GM12875 (cell line): Measurements from ENCODE around the gene STARD7.

ENCODE experiments used
- H3K4me3 ChIP-seq: one replicate; pipeline ENCODE4 v1.5.1; 2011; ENCODE audit warnings: low read depth, low read length, control low read depth
- CTCF ChIP-seq: IDR thresholded peaks from 2 replicates; pipeline ENCODE4 v1.5.1; 2011; ENCODE audit warnings: low read depth, mild to moderate bottlenecking, control low read depth, inconsistent platforms, low read length, moderate library complexity, borderline replicate concordance; ENCODE audit not compliant: insufficient read depth

STARD7 gene

GRCh38 chr2:96136129-96136720, 72.4 kb downstream of the STARD7 start:
- no peak overlapping the region for H3K4me3 ChIP-seq
- TF ChIP-seq CTCF, result no peak

DNA sequence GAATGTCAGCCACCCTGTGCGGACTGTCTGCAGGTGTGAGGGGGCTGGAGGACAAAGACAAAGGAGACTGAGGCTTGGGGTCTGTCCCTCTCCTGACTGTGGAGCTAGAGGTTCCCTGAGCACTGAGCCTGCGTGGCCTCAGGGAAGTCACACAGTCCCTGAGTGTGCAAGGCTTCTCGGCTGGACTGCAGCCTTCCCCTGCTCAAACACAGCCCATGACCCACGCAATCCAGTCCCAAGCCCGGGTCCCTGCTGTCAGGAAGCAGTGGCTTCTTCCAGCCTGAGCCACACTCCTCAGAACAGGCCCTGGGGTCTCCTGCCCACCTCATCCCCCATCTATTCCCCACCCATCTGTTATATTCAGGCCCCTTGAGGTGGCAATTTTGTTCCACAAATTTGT, 73.0 kb downstream of the STARD7 start:
- H3K4me3 ChIP-seq, result no peak overlapping the region
- TF ChIP-seq CTCF, result no peak

DNA sequence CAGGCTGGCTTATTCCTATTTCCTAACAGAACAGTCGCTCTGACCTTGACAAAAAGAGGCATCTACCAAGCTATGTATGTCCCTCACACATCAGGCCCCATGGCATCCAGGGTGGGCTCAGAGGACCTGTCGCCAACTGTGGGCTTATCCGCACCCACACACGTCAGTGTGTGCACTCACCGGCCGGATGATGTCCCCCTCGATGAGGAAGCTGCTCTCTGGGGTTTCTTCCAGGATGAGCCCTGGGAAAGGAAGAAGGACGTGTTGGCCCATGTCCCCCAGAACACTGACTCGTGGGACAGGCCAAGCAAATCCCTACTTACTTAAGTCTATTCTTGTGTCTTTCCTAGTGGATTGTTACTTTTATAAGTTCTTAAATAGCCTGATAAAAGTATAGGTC, 73.5 kb downstream of the STARD7 start:
- no peak for TF ChIP-seq CTCF
- no peak overlapping the region for H3K4me3 ChIP-seq
